K562 (cell line): ENCODE results near the gene PCK1. TPM values are rescaled to one million over a fixed set of nuclear protein-coding genes. Genes with fewer than 3 reads are reported as not detected.

Experiments used
- BACH1 ChIP-seq: fragments of 200-800 bp; sonication (Bioruptor generic); IDR thresholded peaks from 2 replicates; pipeline ENCODE4 v1.6.1; 2016; ENCODE audit warnings: missing genetic modification characterization, missing compliant biosample characterization
- CHD4 ChIP-seq: fragments of 200-600 bp; sonication (generic); IDR thresholded peaks from 3 replicates; pipeline ENCODE4 v1.6.1; 2012; ENCODE audit warnings: low read depth, mild to moderate bottlenecking, mixed read lengths, low read length, inconsistent platforms; ENCODE audit not compliant: insufficient read depth, insufficient replicate concordance, poor library complexity, severe bottlenecking
- CTCFL ChIP-seq: IDR thresholded peaks from 2 replicates; pipeline ENCODE4 v1.6.1; 2011; ENCODE audit warnings: borderline replicate concordance, low read depth, mild to moderate bottlenecking, moderate library complexity, low read length; ENCODE audit not compliant: insufficient read depth, poor library complexity, severe bottlenecking
- DPF2 ChIP-seq: fragments of 450-650 bp; IDR thresholded peaks from 2 replicates; pipeline ENCODE4 v1.6.1; 2016
- HDAC2 ChIP-seq: fragments of 450-650 bp; IDR thresholded peaks from 2 replicates; pipeline ENCODE4 v1.6.1; 2016; ENCODE audit warnings: mild to moderate bottlenecking
- HMGN3 ChIP-seq: IDR thresholded peaks from 2 replicates; pipeline ENCODE4 v1.6.1; 2011; ENCODE audit warnings: borderline replicate concordance, low read depth, mild to moderate bottlenecking, mixed read lengths, low read length; ENCODE audit not compliant: insufficient read length; ENCODE audit errors: extremely low read depth
- MBD2 ChIP-seq: sonication (generic); IDR thresholded peaks from 2 replicates; pipeline ENCODE4 v1.6.1; 2016; ENCODE audit warnings: low read depth, borderline replicate concordance
- PHF20 ChIP-seq: fragments of 450-650 bp; IDR thresholded peaks from 2 replicates; pipeline ENCODE4 v1.6.1; 2018; ENCODE audit not compliant: partially characterized antibody
- PHF21A ChIP-seq: fragments of 450-650 bp; IDR thresholded peaks from 2 replicates; pipeline ENCODE4 v1.6.1; 2017; ENCODE audit warnings: low read depth, borderline replicate concordance
- PRDM10 ChIP-seq: fragments of 450-650 bp; IDR thresholded peaks from 2 replicates; pipeline ENCODE4 v1.6.1; 2018; ENCODE audit not compliant: partially characterized antibody
- SMARCA4 ChIP-seq: fragments of 450-650 bp; IDR thresholded peaks from 2 replicates; pipeline ENCODE4 v1.6.1; 2016
- TARDBP ChIP-seq: fragments of 450-650 bp; IDR thresholded peaks from 2 replicates; pipeline ENCODE4 v1.6.1; 2016
- ZBTB12 ChIP-seq: fragments of 250-450 bp; sonication (Bioruptor Pico); IDR thresholded peaks from 2 replicates; pipeline ENCODE4 v1.4.0; 2020
- ZNF584 ChIP-seq: fragments of 200-800 bp; sonication (Bioruptor generic); IDR thresholded peaks from 2 replicates; pipeline ENCODE4 v1.6.1; 2016; ENCODE audit warnings: low read depth, mild to moderate bottlenecking, missing genetic modification characterization, missing compliant biosample characterization
- ZNF592 ChIP-seq: fragments of 450-650 bp; IDR thresholded peaks from 2 replicates; pipeline ENCODE4 v1.6.1; 2017; ENCODE audit warnings: antibody characterized with exemption, mild to moderate bottlenecking
- polyA plus RNA-seq, 8 experiments: library from polyadenylated mRNA; depleted of rRNA in 4 of 8; stranded (reverse) in 5 of 8; unstranded in 3 of 8; fragments of >200 nt; fragmentation: Nextera tagmentation in 2 of 8; fragmentation: Illumina TruSeq in 1 of 8; extraction: Ambion mirVana in 2 of 8; extraction: Trizol in 1 of 8; gene quantifications; 2 replicates each; pipeline versions ENCODE4 v1.2.1 to v1.2.3, GENCODE V29; 2011 to 2014; ENCODE audit warnings: inconsistent platforms in 1 of 8, missing spikeins in 1 of 8
- total RNA-seq, 7 experiments: library from RNA; depleted of rRNA in 6 of 7; stranded (reverse); fragments of >200 nt in 6 of 7; fragmentation: Illumina TruSeq in 2 of 7; extraction: Trizol in 2 of 7; gene quantifications; 2 replicates each; pipeline versions ENCODE4 v1.2.1 to v1.2.3, GENCODE V29; 2011 to 2021; ENCODE audit warnings: low replicate concordance in 1 of 7

PCK1 gene
- total and polyA plus RNA-seq, 9 of the 15 experiments (the other 6 are each of a cell fraction or from before 2014, with no cell fraction given): 0.05 to 0.73 (median 0.15) TPM

- TF ChIP-seq ZBTB12 (CRISPR knock-in tag): peak; percentile 29; the same call in 1 of the 2 replicates
- peak; percentile 78 for TF ChIP-seq HDAC2
- peak; percentile 69; the same call in 1 of the 2 replicates for TF ChIP-seq ZNF584 (CRISPR knock-in tag)
- no peak for TF ChIP-seq PHF21A
- peak; percentile 54 for TF ChIP-seq HMGN3
- no peak for TF ChIP-seq CTCFL
- TF ChIP-seq ZNF592: peak; percentile 89
- TF ChIP-seq SMARCA4: peak; percentile 74
- TF ChIP-seq PHF20: no peak
- no peak for TF ChIP-seq MBD2
- TF ChIP-seq DPF2: peak; percentile 77
- peak; percentile 83 for TF ChIP-seq PRDM10
- TF ChIP-seq BACH1: 0 out of 2 replicates have a peak, but pooled peaks have one; percentile 28
- no peak for TF ChIP-seq TARDBP
- no peak for TF ChIP-seq CHD4
These were observed at the start of gene PCK1 (continued) for GRCh38 chr20:57560554-57561355.
